Stimulated activated CD4-positive, alpha-beta T cell treated with anti-CD3 and anti-CD28 coated beads, Interleukin-2, amount 100 ng/mL, for 4 hours (primary cell): Measurements from ENCODE around the gene FBXO38.
"Not testable (repeated sequence)": the region's sequence is repeated elsewhere in the genome, so short reads cannot be mapped to it uniquely, and the experiment has no call there.

ENCODE experiments used
- DNase-seq: peaks from one replicate; pipeline ENCODE4 v3.0.0-alpha.2; 2020; ENCODE audit warnings: low read depth

The FBXO38 gene

DNA sequence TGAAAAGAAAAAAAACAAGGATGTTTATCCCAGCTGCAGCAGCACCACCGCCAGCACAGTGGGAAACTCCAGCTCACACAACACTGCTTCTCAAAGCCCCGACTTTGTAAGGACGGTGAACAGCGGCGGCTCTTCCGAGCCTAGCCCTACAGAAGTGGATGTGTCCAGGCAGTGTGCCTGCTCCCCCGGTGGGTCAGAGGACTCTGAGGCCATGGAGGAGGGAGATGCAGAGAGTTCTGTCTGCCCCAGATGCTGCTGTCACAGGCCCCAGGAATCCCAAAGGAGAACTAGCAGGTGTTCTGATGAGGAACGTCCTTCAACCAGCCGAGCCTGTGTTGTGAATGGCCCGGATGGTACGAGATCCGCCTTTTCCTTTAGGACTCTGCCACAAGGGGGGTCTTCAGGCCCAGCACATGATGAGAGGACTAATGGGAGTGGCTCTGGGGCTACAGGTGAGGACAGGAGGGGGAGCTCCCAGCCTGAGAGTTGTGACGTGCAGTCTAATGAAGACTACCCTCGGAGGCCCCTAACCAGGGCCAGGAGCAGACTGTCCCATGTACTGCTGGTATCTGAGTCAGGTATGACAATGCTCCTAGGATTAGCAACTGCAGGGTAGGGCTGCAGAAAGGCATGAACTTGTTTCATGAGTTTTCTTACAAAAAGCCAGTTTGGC, 43.7 kb downstream of the FBXO38 start:
- DNase-seq, result no peak

DNA sequence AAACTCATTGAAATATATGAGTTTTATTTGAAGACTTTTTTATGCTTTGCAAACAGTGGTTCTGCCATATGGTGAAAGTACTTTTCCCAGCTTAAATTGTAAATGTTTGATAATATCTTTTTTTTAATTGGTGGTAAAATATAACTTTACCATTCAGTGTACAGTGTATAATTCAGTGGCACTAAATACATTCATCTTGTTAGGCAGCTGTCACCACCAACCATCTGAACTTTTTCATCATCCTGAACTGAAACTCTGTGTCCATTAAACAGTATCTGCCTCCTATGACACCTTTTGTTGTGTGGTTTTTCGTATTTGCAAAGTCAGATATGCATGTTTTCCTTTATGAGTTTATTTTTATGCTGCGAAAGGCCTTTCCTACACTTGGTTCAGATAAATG, 45.1 kb downstream of the FBXO38 start:
- DNase-seq, result no peak

DNA sequence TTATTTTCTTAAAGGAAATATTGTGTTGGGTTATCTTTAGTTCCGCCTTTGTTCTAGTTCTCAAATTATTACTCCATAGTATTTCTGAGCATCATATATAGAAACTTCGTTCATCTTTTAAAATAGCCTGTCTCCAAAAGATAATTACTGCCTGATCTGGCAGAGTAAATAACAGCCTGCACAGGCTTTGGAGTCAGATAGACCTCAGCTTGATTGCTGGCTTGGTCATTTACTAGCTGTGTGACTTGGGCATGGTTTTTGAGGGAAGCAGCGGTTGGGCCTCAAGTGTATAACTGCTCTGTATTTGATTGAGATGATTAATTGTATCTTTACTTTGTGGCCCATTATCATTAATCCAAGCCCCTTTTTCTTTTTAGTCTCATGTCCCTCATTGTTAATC, 50.1 kb downstream of the FBXO38 start:
- DNase-seq, result no peak

DNA sequence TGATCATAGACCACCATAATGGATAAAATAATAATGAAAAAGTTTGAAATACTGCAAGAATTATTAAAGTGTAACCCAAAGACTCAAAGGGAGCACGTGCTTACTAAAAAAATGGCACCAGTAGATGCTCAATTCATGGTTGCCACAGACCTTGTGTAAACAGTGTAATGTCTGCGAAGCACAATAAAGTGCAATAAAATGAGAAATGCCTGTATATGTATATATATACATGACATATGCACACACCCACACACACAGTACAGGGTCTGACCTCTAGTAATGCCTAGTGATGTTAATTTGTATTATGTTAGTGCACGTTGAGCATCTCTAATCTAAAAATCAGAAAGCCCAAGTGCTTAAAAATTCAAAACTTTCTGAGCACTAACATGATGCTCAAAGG, 52.3 kb downstream of the FBXO38 start:
- no peak for DNase-seq

DNA sequence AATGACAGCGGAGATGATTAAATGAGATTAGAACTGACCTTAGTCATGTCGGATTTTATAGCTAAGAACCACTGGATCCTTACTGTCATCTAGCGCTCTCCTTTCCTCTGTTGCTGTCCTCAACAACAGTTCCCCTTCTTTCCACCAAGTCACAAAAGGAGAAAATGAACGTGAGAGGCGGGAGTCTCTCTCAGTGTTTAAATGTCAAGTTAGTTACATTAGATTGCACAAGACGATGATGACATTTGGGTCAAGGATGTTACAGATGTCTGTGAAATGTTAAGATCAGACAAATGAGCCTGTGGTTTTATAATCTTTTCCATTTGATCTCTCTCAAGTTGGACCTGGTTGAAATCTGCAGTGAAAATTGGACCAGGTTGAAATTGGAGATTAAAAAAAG, 53.5 kb downstream of the FBXO38 start:
- DNase-seq, result no peak

DNA sequence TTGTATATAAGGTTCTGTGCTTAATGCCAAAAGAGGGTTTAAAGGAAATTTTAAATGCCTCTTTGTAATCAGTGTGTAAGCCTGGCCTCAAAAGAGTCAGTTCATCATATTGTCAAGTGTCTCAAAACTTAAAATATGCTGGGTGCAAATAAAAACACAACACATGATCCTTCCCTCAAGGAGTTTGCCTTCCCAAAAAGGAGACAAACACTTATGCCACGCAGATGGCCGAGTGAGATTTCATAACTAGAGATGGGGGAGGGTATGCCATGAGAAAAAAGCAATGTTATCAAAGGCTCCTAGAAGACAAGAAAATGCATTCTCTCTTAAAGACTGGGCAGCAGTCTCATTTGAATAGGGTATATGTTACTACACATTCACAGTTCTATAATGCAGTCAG, 55.2 kb downstream of the FBXO38 start:
- no peak for DNase-seq

DNA sequence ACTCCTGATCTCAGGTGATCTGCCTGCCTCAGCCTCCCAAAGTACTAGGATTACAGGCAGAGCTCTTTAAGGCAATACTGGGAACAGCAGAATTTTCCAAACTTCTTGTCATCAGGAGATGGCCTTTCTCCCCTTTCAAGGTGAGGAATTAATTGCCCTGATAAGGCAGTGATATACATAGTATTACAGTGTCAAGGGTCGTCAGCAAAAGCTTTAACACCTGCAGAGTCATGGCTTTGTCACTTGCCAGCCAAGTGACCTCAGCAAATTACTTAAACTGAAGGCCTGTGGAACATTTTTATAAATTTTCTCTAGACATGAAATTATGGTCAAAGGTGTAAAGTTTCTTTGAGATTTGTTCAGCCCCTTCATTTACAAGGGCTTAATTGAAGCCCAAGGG, 59.5 kb downstream of the FBXO38 start:
- no peak for DNase-seq

DNA sequence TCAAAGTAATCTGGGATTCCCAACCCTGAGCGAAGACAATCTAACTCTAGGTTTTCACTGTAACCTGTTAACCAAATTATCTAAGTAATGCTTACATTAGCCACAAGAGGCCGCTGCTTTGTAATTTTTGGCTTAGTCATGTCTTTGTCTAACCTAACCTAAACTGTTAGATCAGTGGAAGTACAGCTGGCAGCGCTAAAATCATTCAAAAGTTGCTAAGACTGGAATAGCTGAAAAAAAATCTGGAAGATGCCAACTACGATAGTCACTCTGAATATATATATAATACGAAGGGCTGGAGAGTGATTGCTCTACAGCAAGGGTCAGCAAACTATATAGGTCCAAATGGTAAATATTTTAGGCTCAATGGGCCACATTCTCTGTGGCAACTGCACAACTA, 60.2 kb downstream of the FBXO38 start:
- DNase-seq, result peak; percentile 32

DNA sequence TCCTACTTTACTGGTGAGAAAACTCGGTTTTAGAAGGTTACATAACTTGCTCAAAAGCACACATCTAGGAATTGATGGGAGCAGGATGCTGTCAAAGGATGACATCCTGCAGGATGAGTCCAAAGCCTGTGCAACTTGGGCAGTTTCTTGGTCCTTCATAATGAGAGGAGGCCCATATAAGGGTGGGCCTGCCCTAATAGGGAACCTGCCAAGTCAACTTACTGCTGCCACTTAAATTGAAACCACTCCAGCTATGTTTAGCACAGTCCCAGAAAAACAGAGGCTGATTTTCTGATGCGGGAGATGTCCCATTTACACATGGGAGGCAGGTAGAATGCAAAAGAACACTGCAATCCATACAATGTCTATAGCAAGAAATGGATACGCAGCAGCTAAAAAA, 61.8 kb downstream of the FBXO38 start:
- DNase-seq, result no peak

DNA sequence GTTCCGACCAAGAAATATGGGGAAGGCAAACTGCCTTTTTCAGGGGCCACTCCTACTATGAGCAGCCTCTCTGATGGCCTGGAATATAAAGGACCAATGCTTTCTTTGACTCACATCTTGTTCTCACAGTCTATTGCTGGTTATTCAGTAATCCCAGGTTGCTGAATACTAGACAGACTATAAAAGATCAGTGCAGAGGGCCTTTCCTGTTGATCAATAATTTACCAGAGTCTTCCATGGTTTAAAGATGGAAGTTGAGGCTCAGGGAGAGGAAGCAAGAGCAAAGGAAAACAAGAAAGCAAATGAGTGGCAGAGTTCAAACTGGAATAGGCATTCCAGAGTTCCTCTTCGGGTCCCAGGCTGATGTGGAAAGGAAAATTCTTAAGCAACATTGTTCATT, 62.9 kb downstream of the FBXO38 start:
- no peak for DNase-seq

DNA sequence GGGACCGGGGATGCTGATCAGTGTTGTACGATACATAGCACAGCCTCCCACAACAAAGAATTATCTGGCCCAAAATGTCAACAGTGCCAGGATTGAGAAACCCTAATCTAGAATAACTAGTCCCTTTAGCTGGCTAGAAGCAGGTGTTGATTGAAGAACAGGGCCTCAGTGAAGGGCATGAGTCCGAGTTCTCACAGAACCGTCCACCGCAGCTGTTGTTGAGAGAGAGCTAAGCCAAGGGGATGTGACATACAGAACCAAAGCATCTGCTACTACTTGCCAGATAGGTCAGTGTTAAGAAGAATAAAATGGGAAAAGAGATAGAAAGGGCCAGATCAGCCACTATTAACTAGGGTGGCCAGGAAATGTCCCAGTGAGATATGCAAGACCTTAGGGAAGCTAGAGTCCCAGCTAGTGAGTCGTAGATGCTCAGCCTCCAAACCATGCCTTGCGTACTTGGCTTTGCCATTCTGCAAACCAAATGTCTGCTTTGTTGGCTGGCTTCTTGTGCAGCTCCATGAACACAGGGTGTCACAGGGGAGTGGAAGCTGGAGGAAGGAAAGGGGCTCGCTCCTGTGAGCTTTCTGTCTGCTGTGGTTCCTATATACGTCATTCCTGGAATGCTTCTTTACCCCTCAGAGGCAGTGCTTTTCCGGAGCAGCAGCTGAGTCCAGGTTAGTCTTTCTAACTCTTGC, 68.9 kb downstream of the FBXO38 start:
- DNase-seq, result no peak

DNA sequence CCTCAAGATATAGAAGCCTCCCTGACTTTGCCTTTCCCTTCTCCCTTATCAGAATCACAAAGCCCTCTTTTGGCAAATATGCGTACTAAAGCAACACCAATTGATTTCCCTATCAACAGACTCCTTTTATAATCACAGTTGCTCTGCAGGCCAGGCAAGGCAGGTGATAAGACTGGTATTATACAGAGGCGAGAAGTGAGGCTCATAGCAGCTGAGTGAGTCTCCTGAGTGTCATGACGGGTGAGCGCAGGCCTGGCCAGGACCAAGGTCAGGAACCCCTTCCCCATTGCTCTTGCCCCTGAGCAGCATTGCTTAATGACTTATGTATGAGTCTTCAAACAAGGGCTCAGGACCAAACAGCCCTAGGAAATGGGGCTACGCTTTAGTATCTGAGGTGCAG, 70.8 kb downstream of the FBXO38 start:
- DNase-seq, result no peak

DNA sequence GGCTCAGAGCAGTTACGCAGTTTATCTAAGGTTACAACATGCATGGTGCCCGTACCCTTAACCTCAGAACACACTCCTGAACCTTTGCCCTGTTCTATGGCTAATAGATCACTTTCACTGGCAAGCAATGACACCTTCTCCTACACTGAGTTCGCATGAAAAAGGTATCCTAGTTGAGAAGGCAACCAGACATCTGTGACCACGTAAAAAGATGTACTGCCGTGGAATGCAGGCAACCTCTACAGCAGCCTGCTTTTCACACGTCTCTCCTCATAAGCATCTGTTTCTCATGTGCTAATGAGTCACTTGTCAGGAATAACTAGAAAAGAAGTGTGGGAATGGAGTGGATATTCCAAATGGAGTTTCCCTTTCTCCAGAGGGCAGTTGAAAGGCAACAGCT, 71.4 kb downstream of the FBXO38 start:
- no peak for DNase-seq

DNA sequence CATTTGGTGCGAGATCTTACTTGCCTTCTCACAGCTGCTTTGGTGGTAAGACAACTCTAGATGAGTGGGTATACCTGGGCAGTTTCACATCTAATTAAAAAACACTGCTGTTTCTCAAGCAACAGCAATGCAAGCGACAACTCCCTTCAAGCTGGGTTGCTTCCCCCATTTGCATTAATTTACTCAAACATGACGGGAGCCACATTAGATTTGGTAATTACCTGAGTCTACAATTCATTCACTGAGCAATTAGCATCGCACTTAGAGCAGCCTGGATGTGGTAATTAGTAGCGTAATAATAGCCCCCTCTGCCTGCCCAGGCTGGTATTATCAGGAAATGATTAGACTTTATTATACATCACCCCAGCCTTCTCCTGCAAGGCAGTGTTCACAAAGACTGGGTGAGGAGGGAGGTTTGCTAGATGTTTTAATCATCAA, 73.4 kb downstream of the FBXO38 start:
- no peak for DNase-seq

DNA sequence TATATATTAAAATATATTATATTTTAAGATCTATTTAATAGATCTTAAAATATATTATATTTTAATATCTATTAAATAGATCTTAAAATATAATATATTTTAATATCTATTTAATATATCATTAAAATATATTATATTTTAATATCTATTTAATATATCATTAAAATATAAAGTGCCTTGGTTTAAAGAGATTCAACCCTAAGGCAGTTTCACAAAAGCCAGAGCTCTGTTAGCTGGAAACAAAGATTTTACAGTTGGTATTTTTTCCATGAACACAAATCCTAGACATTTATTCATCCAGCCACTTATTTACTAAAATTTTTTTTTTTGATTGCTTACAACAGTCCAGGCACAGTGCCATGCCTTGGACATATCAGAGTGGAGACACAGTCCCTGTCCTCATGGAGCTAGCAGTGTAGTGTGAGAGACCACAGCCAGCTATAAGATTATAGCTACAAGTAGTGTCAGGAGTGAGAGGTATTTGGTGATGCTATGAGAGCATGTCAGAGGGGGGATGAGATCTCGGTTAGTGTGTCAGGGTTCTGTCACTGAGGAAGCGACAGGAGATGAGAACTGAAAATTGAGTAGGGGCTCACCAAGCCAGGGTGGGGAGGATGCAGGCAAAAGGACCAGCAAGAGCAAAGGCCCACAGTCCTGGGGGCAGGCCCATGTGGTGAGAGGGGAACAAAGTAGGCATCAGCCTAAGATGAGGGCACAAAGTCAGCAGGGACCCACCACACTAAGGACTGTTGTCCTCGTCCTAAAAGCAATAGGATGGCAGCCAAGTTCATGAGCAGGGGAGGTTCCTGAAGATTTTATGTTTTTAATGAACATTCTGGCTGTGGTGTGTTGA, 74.5 kb downstream of the FBXO38 start:
- DNase-seq, result no peak

DNA sequence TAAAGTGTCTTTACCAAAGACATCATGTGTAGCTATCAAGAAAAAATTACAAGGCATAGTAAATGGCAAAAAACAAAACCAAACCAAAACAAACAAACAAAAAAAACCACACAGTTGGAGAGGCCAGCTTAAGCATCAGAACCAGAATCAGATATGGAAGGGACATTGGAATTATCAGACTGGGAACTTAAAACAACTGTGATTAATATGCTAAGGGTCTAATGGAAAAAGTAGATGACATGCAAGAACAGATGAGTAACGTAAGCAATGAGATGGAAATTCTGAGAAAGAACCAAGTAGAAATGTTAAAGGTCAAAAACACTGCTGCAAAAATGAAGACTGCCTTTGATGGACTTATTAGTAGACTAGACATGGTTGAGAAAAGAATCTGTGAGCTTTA, 75.9 kb downstream of the FBXO38 start:
- no peak for DNase-seq

DNA sequence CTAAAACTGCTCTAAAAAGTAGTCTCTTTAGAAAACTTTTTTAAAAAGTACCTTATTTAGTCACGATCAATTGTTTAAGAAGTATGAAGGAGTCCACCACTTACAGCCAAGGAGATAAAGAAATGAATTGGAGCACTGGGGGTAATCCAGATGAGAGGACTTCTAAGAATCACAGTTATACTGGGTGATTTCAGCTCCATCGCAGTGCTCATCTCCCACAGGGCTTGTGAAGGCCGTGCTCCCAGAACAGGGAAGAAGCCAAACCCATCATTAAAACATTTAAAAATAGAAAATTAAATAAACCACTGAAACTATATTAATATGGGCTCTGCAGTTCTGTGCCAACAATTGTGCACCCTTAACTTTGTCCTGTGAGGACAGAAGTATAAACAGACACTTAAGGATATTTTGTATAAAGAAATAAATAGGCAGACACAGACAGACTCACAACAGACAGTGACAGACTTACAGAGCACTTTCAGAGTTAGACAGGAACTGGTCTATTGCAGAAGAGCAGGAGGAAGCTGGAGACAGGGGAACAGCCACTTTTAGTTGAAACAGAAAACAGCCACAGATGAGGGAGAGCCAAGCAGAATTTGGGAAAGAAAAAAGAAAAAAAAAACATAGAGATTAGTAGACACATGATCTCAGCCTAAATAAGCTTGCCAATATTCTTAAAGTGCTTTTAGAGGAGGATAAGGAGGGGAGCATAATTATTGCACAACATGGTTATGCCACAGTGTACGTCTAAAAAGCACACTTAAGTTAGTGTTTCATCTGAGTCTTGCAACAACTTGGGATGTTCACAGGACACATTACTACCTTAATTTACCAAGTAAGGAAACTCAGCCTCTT, 81.8 kb downstream of the FBXO38 start:
- no peak for DNase-seq

DNA sequence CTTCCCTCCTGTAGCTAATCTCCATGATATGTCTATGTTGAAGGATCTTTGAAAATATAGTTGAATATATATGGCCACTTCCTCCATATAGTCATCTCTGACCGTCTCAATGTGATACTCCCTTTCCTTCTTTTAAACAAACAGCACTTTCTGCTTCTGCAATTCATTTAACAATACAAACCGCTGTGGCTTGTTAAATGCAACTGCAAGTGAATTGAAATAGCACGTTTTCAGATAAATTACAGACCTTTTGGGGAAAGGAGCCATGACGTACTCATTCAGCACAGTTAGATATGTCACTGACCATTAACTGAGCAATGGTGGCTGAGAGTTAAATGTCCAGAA, 82.5 kb downstream of the FBXO38 start:
- DNase-seq, result no peak

DNA sequence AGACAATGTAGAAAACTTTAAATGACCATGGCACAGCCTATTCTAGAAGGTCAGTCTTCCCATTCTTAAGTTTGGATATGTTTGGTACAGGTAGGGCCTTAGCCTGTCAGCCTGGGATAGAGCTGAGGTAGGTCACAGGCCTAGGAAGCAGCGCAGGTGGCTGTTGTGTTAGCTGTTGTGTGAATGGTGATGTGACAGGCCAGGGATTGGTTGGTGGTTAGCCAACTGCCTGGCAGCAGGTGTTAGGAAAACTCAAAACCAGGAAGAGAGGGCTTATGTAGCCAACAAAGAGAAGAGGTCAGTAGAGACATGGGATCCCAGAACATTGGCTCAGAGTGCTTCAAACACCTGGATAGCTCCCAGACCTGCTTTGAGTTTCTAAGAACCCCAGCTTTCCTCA, 84.2 kb downstream of the FBXO38 start:
- no peak for DNase-seq

DNA sequence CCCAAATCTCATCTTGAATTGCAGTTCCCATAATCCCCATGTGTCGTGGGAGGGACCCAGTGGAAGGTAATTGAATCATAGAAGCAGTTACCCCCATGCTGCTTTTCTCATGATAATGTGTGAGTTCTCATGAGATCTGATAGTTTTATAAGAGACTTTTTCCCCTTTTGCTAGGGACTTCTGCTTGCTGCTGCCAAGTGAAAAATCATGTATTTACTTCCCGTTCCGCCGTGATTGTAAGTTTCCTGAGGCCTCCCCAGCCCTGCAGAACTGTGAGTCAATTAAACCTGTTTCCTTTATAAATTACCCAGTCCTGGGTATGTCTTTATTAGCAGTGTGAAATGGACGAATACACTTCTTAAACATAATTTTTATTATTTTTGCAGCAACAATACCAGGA, 85.0 kb downstream of the FBXO38 start:
- not testable (repeated sequence) for DNase-seq

DNA sequence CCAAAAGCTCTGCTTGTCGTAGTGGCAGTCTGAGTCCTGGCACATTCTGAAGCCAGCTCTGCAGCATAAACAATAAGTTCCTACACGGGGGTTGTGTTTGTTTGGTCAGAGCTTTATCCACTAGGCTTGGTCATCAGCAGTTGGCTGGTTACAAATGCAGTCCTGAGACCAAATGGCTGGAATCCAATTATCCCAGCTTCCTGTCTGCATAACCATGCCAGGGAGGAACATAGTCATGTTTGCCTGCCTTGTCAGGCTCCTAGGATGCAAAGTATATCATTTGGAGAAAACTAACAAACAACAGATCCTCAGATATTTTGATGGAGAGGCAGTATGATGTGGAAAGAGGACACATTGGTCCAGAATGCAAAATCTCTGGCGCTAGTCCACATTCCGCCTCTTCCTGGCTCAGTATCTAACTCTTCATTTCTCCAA, 85.8 kb downstream of the FBXO38 start:
- DNase-seq, result no peak

DNA sequence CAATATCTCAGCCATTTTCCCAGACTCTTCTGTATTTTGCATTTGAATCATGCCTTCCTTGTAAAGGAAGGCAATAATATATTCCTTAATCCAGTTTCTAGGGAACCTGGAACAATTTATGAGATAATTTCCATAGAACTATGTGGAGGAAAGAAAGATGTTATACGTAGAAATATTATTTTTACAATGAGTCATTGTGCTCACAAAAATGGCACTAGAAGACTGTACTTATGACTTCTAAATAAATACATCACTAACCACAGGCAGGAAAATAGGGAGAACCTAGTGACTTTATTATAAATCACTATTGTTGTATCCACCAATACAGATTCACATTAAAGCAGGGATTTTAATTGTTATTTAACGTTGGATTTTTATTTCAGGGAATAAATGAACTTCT, 87.6 kb downstream of the FBXO38 start:
- DNase-seq, result no peak
